ENCODE results near the gene NPHP4.

NPHP4 gene

GRCh38 chr1:5888606-5889211 lies 103.5 kb downstream of the NPHP4 start:
- DNase-seq: no peak

DNA sequence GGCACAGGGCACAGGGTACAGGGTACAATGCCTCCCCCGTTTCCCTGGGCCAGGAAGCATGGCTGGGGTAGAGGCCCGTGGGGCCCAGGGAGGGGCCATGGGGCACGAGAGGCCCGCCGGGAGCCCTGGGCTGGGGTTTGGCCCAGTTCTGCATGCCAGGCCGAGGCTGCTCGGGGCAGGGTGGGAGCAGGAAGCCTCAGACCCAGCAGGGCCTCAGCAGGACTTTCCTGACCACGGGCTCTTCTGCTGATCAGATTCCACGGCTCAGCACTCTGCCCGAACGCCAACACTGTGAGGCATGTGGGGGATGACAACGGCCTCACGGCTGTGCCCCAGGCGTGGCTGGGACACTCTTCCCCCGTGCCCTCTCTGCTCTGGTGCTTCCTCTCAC lies 104.3 kb downstream of the NPHP4 start:
- DNase-seq: no peak

GRCh38 chr1:5887349-5887970 lies 104.8 kb downstream of the NPHP4 start:
- no peak for DNase-seq

DNA sequence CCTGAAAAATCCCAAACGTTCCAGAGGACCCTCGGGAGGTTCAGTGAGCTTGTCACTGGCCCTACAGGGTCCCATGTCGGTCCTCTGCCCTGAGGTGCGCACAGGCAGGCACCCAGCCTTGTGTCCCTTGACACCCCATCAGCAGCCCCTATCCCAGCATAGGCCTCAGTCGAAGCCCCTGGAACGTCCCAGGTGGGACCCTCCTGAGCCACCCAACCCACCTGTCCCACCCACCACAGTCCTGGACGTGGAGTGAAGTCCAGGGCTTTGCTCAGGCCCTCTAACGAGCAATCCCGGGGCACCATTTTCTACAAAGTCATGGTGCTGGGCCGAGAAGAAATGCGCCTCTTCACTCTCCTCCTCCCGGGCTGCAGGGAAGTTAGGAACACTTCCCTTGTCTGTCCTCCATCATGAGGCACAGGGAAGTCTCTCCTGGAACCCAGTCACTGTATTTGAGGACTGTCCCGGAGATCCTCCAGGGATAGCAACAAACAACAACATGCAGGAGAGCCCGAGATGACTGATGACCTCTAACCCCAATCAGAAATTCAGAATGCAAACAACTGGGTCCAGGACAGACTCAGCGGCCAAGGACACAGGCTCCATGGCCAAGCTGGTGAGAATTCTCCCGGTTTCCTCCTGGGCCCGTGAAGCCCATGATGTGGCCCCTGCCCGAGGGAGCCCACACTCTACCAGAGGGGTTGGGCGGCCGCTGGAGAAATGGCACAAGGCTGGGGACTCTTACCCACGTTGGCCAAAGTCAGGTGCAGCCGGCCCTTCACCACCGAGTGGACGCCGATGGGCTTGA lies 105.5 kb downstream of the NPHP4 start:
- DNase-seq: no peak

GRCh38 chr1:5886140-5886483 lies 106.1 kb downstream of the NPHP4 start:
- DNase-seq: no peak

GRCh38 chr1:5885471-5886139 lies 106.6 kb downstream of the NPHP4 start:
- no peak for DNase-seq

DNA sequence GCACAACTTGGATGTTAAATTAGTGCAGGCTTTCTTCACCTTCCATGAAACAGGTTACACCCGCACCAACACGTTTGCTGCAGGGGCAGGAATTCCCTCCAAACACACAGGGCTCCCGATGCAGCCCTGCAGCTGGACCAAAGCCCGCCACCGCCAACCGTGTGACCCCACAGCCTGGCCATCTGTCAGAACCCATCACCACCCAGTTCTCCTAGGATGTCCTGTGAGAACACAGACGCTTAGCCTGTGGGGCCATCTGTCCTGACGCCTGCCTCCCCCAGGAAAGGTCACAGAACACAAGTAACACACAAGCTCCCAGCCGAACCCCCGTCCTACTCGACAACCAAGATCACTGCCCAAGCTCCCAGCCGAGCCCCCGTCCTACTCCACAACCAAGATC lies 108.1 kb downstream of the NPHP4 start:
- DNase-seq: no peak

GRCh38 chr1:5883129-5884048 lies 108.8 kb downstream of the NPHP4 start:
- DNase-seq: no peak

- DNase-seq: no peak
Observed at GRCh38 chr1:5882367-5883128, 109.7 kb downstream of the NPHP4 start.

DNA sequence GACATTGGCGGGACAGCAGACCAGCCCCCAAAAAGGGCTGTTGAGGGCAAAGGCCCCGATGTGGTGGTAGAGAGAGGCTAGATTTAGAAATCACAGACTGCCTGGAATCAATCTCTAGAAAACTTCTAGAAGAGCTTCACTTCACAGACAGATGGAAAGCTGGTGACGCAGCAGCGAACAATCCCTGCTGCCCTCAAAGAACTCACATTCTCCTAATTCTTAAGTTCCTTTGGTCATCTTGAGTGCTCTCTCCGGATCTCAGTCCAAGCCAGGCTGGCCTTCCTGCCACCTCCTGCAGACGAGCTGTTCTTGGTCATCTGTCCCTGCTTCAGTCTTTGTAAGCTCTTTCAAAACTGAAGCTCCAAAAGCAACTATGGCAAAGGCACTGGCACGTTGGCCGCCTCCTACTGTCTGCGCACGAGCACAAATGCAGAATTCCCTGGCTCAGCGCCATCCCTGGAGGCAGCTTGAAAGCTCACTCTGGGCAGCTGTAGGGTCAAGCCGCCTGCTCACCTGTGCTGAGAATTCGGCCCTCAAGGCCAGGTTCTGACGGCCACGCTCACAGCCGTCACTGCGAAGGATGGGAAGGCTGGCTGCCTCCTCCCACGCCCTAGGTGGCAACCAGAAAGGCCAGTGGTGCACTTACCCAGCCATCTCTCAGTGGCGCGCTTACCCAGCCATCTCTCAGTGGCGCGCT lies 110.6 kb downstream of the NPHP4 start:
- no peak for DNase-seq

GRCh38 chr1:5880630-5881405 lies 111.4 kb downstream of the NPHP4 start:
- no peak for DNase-seq

DNA sequence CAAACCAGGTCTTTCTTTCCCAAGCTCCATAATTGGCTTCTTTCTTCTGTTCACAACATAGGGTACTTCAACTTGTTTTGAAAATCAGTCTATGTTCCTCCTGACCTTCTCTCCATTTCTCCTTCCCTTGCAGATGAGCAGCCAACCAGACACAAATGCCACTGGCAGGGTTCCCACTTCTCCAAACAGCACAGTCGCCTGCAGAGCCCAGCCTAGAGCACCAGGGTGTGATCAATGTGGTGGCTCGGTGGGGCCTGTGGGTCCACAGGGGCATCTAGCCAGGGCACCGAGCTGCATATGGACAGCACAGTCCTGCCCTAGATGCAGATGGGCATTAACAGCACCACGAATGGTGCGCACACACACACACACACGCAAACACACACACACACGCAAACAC lies 112.8 kb downstream of the NPHP4 start:
- DNase-seq: no peak

DNA sequence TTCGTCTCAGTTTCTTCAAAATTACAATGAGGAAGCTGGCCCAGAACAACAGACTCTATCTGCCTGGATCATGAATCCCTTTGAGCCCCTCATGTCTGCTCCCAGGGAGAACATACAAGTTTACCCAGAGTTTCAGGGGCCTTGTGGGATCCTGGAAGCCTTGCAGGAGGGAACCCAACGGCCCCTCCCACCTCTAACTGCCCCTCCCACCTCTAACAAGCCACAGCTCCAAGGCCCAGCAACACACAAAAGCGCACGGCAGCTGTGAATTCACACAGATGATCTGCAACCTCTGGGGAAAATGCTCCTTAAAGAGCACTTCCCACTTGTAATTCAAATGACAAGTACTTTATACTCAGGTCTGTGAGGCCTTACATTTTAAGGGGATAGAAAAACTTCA lies 113.3 kb downstream of the NPHP4 start:
- no peak for DNase-seq

GRCh38 chr1:5877683-5878530 lies 114.3 kb downstream of the NPHP4 start:
- DNase-seq: no peak

- no peak for DNase-seq
Observed at GRCh38 chr1:5877001-5877400, 115.2 kb downstream of the NPHP4 start.

DNA sequence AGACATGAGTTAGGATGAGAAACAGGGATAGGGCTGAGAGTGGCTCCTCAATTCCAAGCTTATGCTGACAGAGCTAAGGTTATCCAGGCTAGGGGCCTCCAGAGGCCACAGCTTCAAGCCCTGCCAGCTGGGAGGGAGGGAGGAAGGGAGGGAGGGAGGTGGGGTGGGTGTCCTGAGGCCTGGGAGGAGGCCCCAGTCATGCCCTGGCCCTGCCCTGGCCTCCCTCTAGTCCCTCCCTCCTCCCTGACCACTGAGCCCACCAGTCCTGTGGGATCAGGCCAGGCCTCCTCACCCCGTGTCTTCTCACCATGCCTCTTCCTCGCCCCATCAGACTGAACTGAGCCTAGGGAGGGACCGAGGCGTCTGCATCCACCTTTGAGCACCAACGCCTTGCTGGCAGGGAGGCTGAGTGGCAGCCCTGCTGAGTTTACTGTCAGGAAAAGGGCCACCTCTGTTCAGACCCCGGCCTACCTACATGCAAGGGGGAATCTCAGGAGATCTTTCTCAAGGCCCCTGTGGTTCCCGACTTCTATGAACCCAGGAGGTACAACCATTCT lies 116.1 kb downstream of the NPHP4 start:
- no peak for DNase-seq

- no peak for DNase-seq
Observed at GRCh38 chr1:5875345-5875910, 116.8 kb downstream of the NPHP4 start.

DNA sequence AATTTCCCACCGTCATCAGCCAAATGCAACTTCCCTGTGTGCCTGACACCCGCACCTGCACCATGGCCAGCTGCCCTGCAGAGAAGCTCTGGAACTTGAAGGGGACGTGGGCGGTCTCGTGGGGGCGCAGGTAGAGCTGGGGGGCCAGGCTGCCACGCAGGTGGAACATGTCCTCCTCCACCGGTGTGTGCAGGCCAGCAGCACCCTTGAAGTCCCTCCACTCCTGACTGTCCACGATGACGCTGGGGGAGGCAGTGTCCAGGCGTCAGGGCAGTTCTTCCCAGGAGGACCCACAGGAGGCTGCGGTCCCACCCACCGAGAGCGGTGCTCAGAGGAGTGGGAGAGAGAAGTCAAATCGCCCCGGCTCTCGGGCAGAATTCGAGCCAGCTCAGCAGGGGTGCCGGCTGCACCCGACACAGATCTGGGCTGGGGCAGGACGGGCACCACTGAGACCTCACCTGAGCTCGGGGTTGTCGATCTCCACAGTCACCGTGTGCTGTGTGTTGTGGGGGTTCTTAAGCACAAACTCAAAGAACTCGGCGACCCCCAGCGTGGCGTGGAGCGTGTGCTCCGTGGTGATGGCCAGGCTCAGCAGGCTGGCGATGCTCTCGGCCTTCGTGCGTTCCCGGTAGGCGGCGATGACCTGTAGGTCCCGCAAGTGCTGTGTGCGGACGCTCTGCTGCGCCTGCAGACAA lies 117.7 kb downstream of the NPHP4 start:
- DNase-seq: no peak
